T-helper 2 cell (primary cell): ENCODE measurements around the gene CTRB1.

Source experiments
- DNase-seq, 5 experiments: peaks; one replicate each; pipeline versions ENCODE4 v3.0.0 to v3.0.0-alpha.2; 2012 to 2022
- total RNA-seq, 2 donors: gene quantifications; one replicate each; lab custom pipeline; 2026; lab: John Stamatoyannopoulos, UW

Gene CTRB1
- 0 reads per million in 2 donors for total RNA-seq

DNA sequence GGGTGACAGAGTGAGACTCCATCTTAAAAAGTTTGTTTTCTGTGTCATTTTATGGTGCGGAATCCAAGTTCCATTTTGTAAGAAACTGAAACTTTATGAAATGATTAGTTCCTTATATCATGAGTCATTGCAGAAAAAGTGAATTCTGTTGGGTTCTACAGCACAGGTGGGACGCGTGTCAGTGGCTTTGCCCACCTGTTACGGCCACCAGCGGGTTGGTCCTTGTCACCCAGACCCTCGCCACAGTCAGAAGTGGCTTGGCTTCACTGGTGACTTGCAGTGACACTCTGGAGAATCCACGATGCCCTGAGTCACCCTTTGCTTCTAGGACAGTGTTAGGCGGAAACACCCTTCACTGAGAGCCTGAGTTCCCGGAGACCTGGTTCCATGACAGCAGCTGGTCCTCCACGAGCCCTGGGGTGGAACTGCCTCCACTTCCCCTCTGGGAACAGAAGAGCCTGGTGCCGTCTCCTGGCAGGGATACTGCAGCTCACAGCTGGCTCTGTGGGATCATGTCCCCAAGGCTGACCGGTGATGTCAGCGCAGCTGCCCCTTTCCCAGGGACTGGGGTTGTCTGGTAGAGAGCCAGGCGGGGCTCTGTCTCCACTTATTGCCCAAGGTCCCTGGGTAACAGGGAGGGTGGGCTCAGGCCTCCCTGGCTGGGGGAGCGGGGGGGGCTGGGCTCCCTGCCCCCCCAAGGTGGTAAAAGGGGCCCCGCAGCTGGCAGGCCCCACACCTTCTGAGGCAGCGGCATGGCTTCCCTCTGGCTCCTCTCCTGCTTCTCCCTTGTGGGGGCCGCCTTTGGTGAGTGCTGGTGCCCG is at the start of gene CTRB1:
Gene CTRB1, plus strand, starts transcription at position 733 of the 821 bp plus-strand sequence. Its CDS starts 20 bp downstream, at position 753.
- no peak for DNase-seq

DNA sequence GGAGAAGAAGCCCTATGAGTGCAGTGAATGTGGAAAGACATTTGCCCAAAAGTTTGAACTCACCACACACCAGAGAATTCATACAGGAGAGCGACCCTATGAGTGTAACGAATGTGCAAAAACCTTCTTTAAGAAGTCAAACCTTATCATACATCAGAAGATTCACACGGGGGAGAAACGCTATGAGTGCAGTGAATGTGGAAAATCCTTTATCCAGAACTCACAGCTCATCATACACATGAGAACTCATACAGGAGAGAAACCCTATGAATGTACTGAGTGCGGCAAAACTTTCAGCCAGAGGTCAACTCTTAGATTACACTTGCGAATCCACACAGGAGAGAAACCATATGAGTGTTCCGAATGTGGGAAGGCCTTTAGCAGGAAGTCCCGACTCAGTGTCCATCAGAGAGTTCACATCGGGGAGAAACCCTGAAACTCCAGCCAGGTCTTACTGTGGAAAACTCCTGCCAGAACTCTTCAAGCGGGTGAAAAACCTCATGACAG is 48.8 kb upstream of the CTRB1 start:
- no peak for DNase-seq

DNA sequence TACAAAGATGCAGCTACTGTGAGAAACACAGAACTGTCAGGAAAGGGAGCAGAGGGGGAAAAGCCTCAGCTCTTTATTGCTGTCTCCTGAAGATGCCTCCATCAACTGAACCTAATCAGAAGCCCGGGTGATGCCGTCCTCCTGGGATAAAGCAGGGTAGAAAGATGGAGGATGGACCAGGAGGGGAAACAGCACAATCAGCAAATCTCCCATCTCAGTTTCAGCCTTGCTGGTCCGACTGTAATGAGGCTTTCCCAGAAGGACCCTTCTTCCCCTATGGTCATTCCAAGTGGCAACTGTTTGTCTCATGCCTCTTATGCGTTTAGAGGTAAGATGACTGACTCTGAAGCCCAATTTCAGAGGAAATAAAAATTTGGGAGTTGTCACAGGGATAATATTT is 46.2 kb upstream of the CTRB1 start:
- no peak for DNase-seq

DNA sequence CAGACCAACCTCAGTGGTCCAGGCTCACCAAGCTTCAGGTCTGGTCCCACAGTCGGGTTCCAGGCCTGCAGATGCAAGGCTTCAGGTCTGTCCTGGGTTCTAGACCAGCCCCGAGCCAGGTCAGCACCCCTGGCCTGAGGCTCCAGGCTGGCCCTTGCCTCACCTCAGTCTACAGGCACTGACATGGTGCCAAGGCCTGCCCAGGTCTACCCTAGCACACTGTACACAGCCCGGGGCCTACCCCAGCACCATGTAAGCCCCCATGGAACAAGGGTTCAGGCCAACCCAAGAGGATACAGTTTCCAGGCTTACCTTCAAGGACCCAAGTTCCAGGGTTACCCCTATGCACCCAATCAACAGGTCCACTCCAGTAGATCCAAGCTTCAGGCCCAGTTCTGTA is 43.7 kb upstream of the CTRB1 start:
- DNase-seq, result no peak

DNA sequence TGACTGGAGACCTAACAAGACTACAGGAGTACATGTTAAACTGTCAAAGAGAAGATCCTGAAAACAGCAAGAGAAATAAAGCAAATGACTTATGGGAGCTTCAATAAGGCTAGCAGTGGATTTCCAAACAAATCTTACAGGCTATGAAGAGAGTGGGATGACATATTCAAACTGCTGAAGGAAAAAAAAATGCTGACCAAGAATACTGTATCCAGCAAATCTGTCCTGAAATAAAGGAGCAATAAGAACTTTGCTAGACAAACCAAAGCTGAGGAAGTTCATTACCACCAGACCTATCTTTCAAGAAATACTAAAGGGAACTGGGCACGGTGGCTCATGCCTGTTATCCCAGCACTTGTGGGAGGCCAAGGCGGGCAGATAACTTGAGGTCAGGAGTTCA is 41.9 kb upstream of the CTRB1 start:
- DNase-seq, result no peak

DNA sequence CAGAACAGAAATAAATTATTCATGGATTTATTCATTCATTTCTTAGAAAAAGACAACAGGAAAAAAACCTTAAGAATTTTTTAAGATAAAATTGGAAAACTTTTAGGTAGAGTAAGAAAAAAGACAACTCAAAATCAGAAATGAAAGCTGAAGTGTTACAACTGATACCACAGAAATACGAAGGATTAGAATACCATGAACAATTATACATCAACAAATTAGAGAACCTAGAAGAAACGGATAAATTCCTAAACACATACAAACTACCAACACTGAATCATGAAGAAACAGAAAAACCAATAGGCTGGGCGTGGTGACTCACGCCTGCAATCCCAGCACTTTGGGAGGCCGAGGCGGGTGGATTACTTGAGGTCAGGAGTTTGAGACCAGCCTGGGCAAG is 39.6 kb upstream of the CTRB1 start:
- DNase-seq, result no peak

DNA sequence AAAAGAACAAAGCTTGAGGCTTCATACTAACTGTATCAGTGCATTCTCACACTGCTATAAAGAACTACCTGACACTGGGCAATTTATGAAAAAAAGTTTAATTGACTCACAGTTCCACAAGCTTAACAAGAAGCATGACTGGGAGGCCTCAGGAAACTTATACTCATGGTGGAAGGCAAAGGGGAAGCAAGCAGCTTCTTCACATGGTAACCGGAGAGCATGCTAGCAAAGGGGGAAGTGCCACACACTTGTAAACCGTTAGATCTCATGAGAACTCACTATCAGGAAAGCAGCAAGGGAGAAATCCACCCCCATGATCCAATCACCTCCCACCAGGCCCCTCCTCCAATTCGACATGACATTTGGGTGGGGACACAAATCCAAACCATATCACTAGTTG is 37.2 kb upstream of the CTRB1 start:
- no peak for DNase-seq

DNA sequence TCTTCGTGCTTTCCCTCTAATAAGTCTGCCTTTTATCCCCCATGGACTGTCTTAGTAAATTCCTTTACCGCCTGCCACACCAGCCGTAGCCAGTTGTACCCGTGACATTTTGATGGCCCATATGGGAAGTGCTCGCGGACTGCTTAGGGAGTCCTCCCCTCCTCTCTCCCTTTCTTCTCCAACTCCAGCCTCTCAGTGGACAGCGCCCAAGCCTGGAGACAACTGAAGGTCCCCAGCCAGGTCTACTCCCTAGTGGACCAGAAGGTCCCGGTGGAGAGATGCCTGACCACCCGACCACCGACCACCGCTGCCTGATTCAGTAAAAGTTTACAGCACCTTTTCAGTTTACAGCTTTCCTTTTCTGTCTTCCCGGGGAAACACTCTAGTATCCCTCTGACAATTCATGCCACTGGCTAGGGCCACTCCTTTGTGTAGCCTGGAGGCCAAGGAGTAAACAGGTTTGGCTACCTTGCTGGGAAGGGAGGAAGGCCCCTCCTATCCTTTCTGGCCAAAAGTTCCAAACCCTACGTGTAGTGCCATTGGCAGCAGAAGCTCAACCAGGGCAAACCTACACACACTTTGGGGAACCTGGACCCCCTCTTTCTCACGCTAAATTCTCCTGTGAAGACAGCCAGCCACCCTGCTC is 29.8 kb upstream of the CTRB1 start:
- no peak for DNase-seq

DNA sequence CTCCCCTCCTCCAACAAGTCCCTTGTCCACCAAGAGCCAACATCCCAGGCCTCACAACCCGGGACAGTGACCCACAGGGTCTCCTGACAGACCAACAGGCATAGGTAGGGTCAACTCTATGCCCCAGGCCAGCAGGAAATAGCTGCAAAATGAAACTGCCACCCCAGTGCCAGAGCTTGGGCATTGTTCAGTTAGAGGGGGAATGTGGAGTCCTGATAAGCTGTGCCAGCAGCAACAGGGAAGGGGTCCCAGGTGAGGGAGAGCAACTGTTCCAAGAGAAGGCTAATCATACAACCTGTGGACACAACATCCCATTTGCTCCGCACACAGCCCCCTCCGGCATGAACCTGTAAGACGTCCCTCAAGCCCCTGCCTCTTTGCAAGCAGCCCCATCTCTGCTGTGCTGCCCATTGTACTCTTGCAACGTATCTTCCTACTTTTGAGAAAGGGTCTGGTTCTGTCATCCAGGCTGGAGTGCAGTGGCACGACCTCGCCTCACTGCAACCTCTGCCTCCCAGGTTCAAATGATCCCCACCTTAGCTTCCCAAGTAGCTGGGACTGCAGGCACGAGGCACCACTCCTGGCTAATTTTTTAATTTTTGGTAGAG is 29.0 kb upstream of the CTRB1 start:
- no peak for DNase-seq

DNA sequence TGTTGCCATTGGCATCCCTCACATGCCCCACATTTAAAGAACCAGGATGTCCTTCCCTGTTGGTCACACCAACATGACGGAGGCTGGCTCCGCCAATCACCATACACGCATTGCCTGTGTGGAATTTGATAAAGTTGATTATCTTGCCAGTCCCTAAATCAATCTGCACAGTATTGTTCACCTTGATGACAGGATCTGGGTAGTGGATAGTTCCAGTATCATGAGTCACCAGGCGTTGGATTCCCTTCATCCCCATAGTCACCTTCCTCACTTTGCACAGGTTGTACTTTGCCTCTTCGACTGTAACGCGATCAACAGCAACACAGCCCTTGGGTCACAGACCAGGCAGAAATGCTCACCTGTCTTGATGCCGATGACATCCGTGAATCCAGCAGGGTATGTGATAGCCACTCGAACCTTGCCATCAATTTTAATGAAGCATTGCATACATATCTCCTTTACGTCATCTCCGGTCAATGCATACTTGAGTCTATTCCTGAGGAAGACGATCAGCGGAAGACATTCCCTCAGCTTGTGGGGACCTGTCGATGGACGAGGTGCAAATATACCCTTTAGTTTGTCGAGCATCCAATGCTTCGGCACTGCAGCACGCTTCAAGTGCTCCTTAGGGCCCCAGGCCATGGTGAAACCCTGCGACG is 26.1 kb upstream of the CTRB1 start:
- DNase-seq, result no peak

DNA sequence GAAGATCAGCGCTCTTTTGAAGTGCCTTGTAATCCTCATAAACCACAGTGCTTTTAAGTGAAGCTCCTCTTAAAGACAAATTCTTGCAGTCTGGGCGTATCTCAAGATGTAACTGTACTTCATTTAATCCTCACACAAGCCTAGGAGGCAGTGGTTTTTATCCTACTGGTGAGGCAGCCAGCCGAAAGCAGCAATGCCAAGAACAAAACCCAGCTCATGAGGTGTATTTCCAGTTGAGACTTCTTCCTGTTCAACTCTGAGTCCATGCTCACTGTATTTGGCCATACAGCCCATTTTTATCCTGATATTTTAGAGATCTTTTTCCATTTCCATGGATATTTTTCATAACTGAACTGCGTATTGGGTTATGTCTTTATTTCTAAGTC is 25.5 kb upstream of the CTRB1 start:
- no peak for DNase-seq

DNA sequence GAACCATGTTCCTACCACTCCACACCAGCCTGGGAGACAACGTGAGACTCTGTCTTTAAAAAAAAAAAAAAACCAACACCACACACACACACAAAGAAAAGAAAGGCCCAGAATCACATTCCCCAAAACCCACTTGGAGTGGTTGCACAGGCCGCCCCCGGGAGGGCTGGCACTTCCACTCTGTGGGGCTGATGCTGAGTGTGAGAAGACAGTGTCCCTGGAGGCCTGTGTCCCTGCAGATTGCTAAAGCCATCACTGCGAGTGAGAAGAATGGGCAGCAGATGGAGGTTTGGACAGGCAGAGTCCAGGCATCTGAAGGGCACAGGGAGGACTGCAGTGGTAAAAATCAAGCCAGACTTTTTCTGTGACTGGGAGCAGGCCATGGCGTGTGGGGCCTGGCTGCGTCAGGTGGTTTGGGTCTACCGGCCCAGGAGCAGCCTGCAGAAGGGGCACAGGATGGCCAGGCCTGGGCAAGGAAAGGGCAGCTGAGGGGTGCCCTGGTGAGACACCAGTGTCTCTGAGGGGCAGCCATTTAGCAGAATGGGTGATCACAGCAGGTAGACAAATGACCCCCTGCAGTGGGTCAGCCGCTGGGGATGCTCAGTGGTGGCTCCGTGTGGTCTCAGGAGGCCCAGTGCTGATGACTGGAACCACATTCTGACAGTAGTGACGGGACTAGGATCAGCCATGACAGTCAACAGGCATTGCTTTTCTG is 24.9 kb upstream of the CTRB1 start:
- no peak for DNase-seq

DNA sequence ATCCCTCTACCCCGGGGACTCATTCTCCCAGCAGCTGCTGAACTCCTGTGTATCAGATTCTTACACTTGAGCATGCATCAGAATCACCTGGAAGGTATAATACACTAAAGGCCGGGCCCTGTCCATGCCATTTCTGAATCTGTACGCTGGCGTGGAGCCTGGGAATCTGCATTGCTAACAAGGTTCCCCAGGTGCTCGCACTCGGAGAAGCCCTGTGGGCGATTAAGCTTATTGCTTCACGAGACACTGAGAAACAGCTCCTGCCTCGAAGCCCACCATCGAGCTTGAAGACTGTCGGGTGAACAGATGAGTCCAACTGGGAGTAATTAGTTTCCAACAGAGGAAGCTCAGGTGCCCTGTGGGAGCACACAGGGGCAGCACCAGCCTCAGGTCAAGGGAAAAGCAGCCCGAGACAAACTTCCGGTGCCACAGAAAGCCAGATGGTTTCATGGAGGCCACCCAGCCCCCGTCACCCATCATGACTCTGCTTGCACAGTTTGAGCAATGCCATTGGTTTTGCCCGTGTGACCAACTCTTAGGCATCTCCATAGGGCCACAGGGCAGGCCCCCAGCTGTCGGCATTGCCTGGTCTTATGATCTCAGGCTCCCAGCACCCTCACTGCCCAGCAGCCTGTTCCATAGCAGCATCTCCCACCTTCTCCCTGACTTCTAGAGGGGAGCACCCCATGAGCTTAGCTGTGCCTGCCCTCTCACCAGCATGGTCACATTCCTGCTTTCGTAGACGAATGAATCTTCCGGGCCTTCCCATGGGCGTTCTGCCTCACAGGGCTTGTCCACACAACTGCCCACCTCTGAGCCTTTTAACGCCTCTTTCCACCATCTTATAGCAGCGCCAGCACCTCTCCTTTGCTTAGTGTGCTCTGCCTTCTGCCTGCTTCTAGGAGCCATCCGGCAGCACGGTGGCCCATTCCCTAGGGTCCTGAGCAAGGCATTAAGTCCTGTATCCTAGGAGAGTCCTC is 22.7 kb upstream of the CTRB1 start:
- no peak for DNase-seq

DNA sequence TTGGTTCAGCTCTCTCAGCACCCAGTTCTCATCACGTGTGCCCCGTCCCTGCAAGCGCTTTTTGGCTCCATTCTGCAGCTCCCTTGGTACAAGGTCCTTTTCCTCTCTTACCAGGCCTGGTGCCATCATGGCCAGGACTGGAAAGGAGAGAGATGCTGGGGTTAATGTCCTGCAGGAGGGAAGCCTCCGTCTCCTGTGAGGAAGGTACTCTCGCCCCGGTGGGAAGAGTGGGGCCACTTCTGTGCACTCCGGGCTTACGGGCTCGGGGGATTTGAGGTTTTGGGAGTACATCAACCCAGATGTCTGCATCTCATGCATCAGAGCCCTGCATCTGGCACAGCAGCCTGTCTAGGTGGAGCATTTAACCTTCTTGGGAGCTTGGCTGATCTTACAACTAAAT is 22.0 kb upstream of the CTRB1 start:
- no peak for DNase-seq

DNA sequence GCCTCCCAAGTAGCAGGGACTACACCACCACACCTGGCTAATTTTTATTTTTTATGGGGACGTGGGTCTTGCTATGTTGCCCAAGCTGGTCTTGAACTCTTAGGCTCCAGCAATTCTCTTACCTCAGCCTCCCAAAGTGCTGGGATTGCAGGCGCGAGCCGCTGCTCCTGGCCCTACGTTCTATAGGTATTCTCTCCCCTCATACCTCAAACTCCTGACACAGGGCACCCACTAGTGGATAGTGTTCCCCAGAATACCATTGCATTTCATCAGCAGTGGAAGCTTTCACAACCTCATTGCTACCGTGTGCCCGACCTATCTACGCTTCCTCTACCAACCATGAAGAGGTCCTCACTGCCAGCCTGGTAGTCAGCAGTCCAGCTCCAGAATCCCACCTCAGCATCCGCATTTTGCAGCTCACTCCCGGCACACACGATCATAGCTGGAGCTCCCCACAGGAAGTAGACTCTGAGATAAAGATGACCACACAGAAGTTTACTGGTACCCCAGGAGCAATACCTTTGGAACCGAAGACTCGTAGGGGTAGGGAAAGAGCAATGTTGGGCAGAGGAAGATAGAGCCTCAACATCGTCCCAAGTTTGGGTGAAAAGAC is 21.2 kb upstream of the CTRB1 start:
- DNase-seq, result no peak

DNA sequence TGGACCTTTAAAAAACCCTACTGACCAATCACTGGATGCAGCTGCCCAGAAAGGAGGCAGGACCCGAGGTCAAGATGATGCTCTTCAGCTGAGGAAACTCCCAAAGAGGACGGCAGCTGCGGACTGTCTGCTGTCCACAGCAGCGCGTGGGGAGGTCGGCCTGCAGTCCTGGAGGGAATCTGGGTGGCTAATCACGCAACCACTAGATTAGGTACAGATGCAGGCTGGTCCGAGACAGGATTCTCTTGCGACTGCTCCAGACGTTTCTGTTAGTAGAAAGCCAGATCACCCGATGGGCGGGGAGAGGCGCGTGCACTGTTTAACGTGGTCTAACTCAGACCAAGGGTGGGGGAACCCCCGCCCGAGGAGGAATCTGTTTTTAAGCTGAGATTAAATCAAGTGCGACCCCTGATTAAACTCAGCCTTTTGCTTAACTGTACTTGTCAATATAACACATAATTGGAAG is 20.6 kb upstream of the CTRB1 start:
- DNase-seq, result no peak

DNA sequence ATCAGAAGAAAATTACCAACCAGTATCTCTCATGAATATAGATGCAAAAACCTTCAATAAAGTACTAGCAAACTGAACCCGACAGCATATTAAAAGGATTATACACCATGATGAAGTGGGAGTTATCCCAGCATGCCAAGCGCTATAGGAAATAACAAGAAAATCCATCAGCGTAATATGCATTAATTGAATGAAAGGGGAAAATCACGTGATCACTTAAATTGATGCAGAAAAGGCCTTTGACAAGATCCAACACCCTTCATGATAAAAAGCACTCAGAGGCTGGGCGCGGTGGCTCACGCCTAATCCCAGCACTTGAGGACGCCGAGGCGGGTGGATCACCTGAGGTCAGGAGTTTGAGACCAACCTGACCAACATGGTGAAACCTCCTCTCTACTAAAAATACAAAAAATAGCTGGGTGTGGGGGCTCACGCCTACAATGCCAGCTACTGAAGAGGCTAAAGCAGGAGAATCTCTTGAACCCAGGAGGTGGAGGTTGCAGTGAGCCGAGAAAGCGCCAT is 16.7 kb upstream of the CTRB1 start:
- DNase-seq, result no peak

DNA sequence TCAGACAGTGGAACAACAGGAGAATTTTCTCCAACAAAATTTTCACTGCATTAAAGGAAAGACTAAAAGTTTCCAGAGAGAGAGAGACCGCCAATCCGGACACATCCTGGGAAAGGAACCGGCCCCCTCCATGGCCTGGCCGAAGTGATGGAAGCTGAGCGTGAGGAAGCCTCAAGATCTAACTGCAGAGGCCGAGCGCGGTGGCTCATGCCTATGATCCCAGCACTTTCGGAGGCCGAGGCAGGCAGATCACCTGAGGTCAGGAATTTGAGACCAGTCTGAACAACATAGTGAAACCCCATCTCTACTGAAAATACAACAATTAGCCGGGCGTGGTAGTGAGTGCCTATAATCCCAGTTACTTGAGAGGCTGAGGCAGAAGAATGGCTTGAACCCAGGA is 15.7 kb upstream of the CTRB1 start:
- DNase-seq, result no peak

DNA sequence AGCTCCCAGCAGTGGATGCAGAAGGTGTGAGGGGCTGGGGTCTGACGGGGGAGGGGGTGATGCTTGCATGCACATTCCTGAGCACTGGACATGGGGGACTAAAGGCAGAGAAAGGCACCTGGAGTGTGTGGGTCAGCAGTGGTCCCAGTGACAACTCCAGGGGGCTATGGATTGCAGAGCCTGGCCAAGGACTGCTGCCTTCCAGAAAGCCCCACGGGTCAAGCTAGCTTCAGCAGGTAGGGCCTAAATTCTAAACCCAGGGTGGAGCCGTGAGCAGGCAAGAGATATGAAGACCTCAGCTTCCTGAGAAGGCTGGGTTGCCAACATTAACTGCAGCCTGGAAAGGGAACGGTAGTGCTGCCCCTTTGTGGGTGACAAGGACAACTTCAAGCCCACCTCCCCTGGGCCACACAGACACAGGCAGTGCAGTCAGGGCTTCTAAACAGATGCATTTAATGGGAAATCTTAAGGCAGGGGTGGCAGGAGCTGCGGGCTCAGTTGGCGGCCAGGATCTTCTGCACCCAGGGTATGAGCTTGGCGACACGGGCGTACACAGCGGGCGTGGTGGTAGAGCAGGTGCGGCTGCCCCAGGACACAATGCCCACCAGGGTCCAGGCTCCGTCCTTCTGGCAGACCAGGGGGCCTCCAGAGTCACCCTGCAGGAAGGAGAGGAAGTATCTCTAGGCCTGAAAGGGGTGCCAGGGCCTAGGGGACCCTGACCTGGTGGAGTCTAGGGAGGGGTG is 14.9 kb upstream of the CTRB1 start:
- no peak for DNase-seq

DNA sequence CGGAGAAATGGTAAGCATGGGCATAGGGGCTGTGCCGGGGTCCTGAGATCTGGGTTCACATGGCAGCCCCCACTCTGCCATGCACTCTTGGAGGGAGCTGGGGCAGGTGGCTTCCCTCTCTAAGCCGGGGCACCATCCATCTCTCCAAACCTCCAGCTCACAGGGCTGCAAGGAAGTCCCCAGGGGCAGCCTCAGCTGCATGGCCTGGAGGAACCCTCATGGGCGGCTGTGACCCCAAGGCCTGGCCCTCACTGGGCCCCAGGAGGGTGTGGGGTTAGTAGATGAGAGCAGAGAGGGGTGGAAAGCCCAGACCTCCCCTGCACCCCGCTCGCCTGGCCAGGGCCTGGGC is 14.4 kb upstream of the CTRB1 start:
- no peak for DNase-seq
